ENCODE results near the gene DBH.

The DBH gene

GRCh38 chr9:133696071-133696472, 59.9 kb downstream of the DBH start:
- no peak for TF ChIP-seq CTCF (IDR thresholded peaks at IDR 0.05; ENCODE audit: insufficient read depth, low read depth, low read length, missing control alignments)
- H3K4me3 ChIP-seq (ENCODE audit: low read depth, low read length): no peak overlapping the region
- DNase-seq (ENCODE audit: low read depth): no peak

- no peak for DNase-seq (ENCODE audit: low read depth)
- H3K4me3 ChIP-seq (ENCODE audit: low read depth, low read length): no peak overlapping the region
- no peak for TF ChIP-seq CTCF (IDR thresholded peaks at IDR 0.05; ENCODE audit: insufficient read depth, low read depth, low read length, missing control alignments)
These were observed 63.4 kb downstream of the DBH start for GRCh38 chr9:133699546-133699945.

GRCh38 chr9:133700819-133701320, 64.7 kb downstream of the DBH start:
- DNase-seq (ENCODE audit: low read depth): no peak
- TF ChIP-seq CTCF (IDR thresholded peaks at IDR 0.05; ENCODE audit: insufficient read depth, low read depth, low read length, missing control alignments): no peak
- H3K4me3 ChIP-seq (ENCODE audit: low read depth, low read length): no peak overlapping the region

GRCh38 chr9:133701321-133701980, 65.3 kb downstream of the DBH start:
- DNase-seq (ENCODE audit: low read depth): no peak
- H3K4me3 ChIP-seq (ENCODE audit: low read depth, low read length): no peak overlapping the region
- TF ChIP-seq CTCF (IDR thresholded peaks at IDR 0.05; ENCODE audit: insufficient read depth, low read depth, low read length, missing control alignments): no peak

GRCh38 chr9:133701981-133702797, 66.0 kb downstream of the DBH start:
- no peak overlapping the region for H3K4me3 ChIP-seq (ENCODE audit: low read depth, low read length)
- no peak for DNase-seq (ENCODE audit: low read depth)
- TF ChIP-seq CTCF (IDR thresholded peaks at IDR 0.05; ENCODE audit: insufficient read depth, low read depth, low read length, missing control alignments): no peak

GRCh38 chr9:133702798-133703590, 66.8 kb downstream of the DBH start:
- DNase-seq (ENCODE audit: low read depth): no peak
- no peak overlapping the region for H3K4me3 ChIP-seq (ENCODE audit: low read depth, low read length)
- no peak for TF ChIP-seq CTCF (IDR thresholded peaks at IDR 0.05; ENCODE audit: insufficient read depth, low read depth, low read length, missing control alignments)

Measured in GM12865 (cell line).